IPS DF 6.9 (cell line): ENCODE results near the gene COL18A1.

Experiments
- DNase-seq: peaks from one replicate; pipeline ENCODE4 v3.0.0-alpha.2; 2013; ENCODE audit warnings: low read depth, low spot score
- H3K27ac ChIP-seq: one replicate; pipeline ENCODE4 v1.5.1; 2013; ENCODE audit warnings: low read length, control low read depth
- H3K27me3 ChIP-seq: 2 replicates; pipeline ENCODE4 v1.6.1; 2013; ENCODE audit warnings: mild to moderate bottlenecking, low read length; ENCODE audit not compliant: control insufficient read depth, insufficient read depth
- H3K36me3 ChIP-seq: 2 replicates; pipeline ENCODE4 v1.6.1; 2013; ENCODE audit warnings: low read length; ENCODE audit not compliant: control insufficient read depth, insufficient read depth
- H3K4me1 ChIP-seq: 2 replicates; pipeline ENCODE4 v1.6.1; 2013; ENCODE audit warnings: low read length; ENCODE audit not compliant: control insufficient read depth, insufficient read depth
- H3K4me3 ChIP-seq: 2 replicates; pipeline ENCODE4 v1.5.1; 2013; ENCODE audit warnings: mild to moderate bottlenecking, low read length
- H3K9me3 ChIP-seq: 2 replicates; pipeline ENCODE4 v1.6.1; 2013; ENCODE audit warnings: low read length, inconsistent platforms; ENCODE audit not compliant: control insufficient read depth, insufficient read depth
- WGBS: extraction: QIAGEN DNeasy Blood & Tissue Kit; methylation state at CpG from one replicate; pipeline ENCODE4 v1.1.7; 2013; ENCODE audit warnings: mixed read lengths, missing lambda C conversion rate; ENCODE audit not compliant: insufficient read length, insufficient coverage; 5-methylcytosine and 5-hydroxymethylcytosine counted together

The COL18A1 gene

DNA sequence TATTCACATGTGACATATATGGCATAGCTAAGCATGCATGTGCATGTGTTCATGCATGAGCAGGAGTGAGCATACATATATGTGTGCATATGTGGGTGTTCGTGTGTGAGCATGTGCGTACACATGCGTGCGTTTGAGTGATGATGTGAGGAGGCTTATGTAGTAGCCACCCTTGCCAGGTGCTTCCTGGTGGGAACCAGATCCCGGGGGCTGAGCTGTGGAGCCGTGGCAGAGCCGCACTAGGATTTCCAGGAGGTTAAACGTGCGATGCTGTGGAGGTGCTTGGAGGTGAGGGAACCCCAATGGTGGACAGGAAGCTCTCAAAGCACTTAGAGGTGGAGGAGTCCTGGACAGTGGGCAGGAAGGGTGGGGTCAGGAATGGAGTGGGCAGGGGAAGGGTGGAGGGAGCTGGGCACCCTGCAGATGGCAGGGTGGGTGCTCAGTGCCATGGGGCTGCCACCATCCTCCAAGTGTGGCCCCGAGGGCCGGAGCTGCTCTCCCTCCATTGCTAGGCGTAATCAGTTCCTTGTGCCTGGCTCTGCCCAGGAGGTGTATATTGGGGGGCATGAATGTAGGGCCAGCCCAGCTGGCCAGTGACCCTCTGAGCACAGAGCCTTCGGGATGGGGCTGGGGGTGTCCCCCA is 48.5 kb downstream of the COL18A1 start:
- no peak overlapping the region for H3K27ac ChIP-seq
- H3K4me1 ChIP-seq, result no peaks in the 10 kb centered on the region; the same call in 1 of the 2 replicates
- peaks cover 9% of the 10 kb centered on the region; the same call in 1 of the 2 replicates for H3K36me3 ChIP-seq
- no CpG with 5 or more reads among the region's 13 CpGs for WGBS
- DNase-seq, result no peak
- no peaks in the 10 kb centered on the region for H3K9me3 ChIP-seq
- no peaks in the 10 kb centered on the region for H3K27me3 ChIP-seq
- no peak overlapping the region for H3K4me3 ChIP-seq

GRCh38 chr21:45454060-45454925 is 49.3 kb downstream of the COL18A1 start:
- DNase-seq, result no peak
- H3K36me3 ChIP-seq, result peaks cover 9% of the 10 kb centered on the region; the same call in 1 of the 2 replicates
- H3K4me3 ChIP-seq, result no peak overlapping the region
- H3K9me3 ChIP-seq, result no peaks in the 10 kb centered on the region
- no peak overlapping the region for H3K27ac ChIP-seq
- no CpG with 5 or more reads among the region's 24 CpGs for WGBS
- no peaks in the 10 kb centered on the region for H3K27me3 ChIP-seq
- no peaks in the 10 kb centered on the region; the same call in 1 of the 2 replicates for H3K4me1 ChIP-seq

DNA sequence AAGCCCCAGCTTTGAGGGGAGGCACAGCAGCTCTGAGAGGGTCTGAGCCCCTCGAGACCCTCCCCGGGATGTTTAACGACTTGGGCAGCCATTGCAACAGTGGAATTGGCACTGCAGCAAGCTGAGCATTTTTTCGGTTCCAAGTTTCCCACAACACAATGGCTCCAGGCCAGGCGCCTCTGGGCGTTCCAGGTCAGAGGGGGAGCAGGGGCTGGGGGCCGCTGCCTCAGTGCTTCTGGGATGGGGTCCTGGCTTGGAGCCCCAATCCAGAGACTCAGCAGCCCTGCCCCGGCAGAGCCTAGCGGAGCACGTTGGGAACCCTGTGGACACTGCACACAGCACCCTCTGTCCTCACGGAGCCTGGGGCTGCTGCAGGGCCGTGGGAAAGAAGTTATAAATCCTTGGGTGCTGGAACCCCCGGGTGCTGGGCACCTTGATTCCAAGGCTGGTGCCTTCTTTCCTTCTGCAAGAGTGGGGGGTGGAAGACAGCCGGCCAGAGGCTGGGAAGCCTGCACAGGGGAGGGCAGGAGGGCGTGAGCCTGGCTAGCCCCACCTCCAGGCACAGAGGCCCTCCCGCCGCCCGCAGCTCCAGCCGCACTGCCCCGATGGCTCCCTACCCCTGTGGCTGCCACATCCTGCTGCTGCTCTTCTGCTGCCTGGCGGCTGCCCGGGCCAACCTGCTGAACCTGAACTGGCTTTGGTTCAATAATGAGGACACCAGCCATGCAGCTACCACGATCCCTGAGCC is 50.1 kb downstream of the COL18A1 start:
- Histone ChIP-seq H3K4me3 (no peak overlapping the region), H3K9me3 (no peaks in the 10 kb centered on the region), H3K27ac (no peak overlapping the region), H3K36me3 (peaks cover 13% of the 10 kb centered on the region; the same call in 1 of the 2 replicates), H3K27me3 (no peaks in the 10 kb centered on the region), H3K4me1 (no peaks in the 10 kb centered on the region; the same call in 1 of the 2 replicates)
- DNase-seq, result no peak
- no CpG with 5 or more reads among the region's 23 CpGs for WGBS

- no peak overlapping the region for H3K4me3 ChIP-seq
- WGBS, result no CpG with 5 or more reads among the region's 47 CpGs
- H3K27me3 ChIP-seq, result no peaks in the 10 kb centered on the region
- H3K9me3 ChIP-seq, result no peaks in the 10 kb centered on the region
- DNase-seq, result no peak
- H3K36me3 ChIP-seq, result peaks cover 14% of the 10 kb centered on the region; the same call in 1 of the 2 replicates
- H3K4me1 ChIP-seq, result no peaks in the 10 kb centered on the region; the same call in 1 of the 2 replicates
- no peak overlapping the region for H3K27ac ChIP-seq
Observed at GRCh38 chr21:45455674-45456583, 51.0 kb downstream of the COL18A1 start.

- DNase-seq, result no peak
- Histone ChIP-seq H3K4me3 (no peak overlapping the region), H3K27me3 (no peaks in the 10 kb centered on the region), H3K4me1 (no peaks in the 10 kb centered on the region; the same call in 1 of the 2 replicates), H3K36me3 (peaks cover 14% of the 10 kb centered on the region; the same call in 1 of the 2 replicates), H3K27ac (no peak overlapping the region), H3K9me3 (no peaks in the 10 kb centered on the region)
- no CpG with 5 or more reads among the region's 38 CpGs for WGBS
Observed at GRCh38 chr21:45456584-45457160, 51.7 kb downstream of the COL18A1 start.

DNA sequence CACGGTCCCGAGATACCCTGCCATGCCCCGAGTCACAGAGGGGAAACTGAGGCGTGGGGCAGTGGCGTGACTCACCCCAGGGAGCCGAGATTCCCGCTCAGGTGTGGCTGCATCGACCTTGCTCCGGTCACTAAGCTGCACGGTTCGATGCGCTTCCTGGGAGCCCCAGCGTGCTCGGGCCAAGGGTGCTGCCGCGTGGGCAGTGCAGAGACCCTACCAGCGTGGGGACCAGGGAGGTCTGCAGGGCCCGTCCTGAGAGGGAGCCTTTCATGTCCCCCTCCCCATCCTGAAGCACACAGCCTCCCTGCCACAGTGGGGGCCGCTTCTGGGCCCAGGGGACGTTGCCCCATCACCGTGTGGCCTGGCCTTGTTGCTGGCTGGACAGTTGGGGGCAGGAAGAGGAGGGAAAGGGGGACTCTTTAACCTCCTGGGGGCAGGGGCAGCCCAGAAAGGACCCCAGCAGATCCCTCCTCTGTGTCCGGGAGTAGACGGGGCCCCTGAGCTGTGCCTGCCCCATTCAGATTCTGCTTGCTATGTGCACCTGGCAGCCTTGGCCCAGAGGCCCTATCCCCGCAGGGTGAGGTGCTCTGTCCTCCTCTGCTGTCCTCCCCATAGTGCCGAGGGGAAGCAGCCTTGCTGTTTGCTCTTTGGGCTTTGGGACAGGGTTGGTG is 52.3 kb downstream of the COL18A1 start:
- H3K27ac ChIP-seq, result no peak overlapping the region
- WGBS, result no CpG with 5 or more reads among the region's 25 CpGs
- no peaks in the 10 kb centered on the region; the same call in 1 of the 2 replicates for H3K4me1 ChIP-seq
- no peak overlapping the region for H3K4me3 ChIP-seq
- DNase-seq, result no peak
- H3K36me3 ChIP-seq, result peaks cover 14% of the 10 kb centered on the region; the same call in 1 of the 2 replicates
- H3K27me3 ChIP-seq, result no peaks in the 10 kb centered on the region
- no peaks in the 10 kb centered on the region for H3K9me3 ChIP-seq

DNA sequence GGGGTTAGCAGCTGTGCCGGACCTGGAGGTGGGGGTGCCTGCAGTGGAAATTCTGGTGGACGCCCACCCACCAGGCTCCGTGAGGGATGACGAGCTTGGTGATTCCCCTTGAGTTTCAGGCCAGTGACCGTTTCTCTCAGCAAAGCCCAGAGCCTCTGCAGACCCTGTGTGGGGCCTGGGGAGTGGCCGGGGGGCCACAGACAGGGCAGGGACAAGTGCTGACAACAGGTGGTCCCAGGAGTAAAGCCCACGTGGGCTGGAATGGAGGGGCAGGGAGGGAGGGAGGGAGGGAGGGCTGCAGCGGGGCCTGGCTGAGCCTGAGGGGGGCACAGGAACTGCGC is 52.8 kb downstream of the COL18A1 start:
- Histone ChIP-seq H3K36me3 (peaks cover 14% of the 10 kb centered on the region; the same call in 1 of the 2 replicates), H3K4me1 (no peaks in the 10 kb centered on the region; the same call in 1 of the 2 replicates), H3K4me3 (no peak overlapping the region), H3K27ac (no peak overlapping the region), H3K27me3 (no peaks in the 10 kb centered on the region), H3K9me3 (no peaks in the 10 kb centered on the region)
- no CpG with 5 or more reads among the region's 9 CpGs for WGBS
- no peak for DNase-seq

- no peak for DNase-seq
- H3K4me1 ChIP-seq, result no peaks in the 10 kb centered on the region; the same call in 1 of the 2 replicates
- no CpG with 5 or more reads among the region's 30 CpGs for WGBS
- no peaks in the 10 kb centered on the region for H3K9me3 ChIP-seq
- H3K27me3 ChIP-seq, result no peaks in the 10 kb centered on the region
- no peak overlapping the region for H3K4me3 ChIP-seq
- no peak overlapping the region for H3K27ac ChIP-seq
- peaks cover 14% of the 10 kb centered on the region; the same call in 1 of the 2 replicates for H3K36me3 ChIP-seq
Observed at GRCh38 chr21:45458281-45459170, 53.6 kb downstream of the COL18A1 start.
